K562 (cell line): ENCODE data around the gene PDZD8.

Experiments used
- ARNT ChIP-seq, 2 experiments: fragments of 450-650 bp; IDR thresholded peaks; 2 replicates each; pipeline ENCODE4 v1.6.1; 2016; ENCODE audit warnings: mild to moderate bottlenecking in 1 of 2
- EZH2 ChIP-seq: IDR thresholded peaks from 2 replicates; pipeline ENCODE4 v1.6.1; 2012; ENCODE audit warnings: low read depth, mild to moderate bottlenecking, inconsistent platforms, low read length, borderline replicate concordance
- GATA2 ChIP-seq: sonication (generic); formaldehyde crosslinking; IDR thresholded peaks from 2 replicates; pipeline ENCODE4 v1.4.0; 2020; ENCODE audit warnings: mild to moderate bottlenecking, missing genetic modification reagents
- MYBL2 ChIP-seq, 2 experiments: fragments of 450-650 bp in 1 of 2; sonication (generic) in 1 of 2; formaldehyde crosslinking in 1 of 2; IDR thresholded peaks; 2 replicates each; pipeline versions ENCODE4 v1.6.1 to v1.8.1; 2017 to 2022; ENCODE audit warnings: borderline replicate concordance in 1 of 2, inconsistent platforms in 1 of 2, low read depth in 1 of 2, mild to moderate bottlenecking in 1 of 2, missing genetic modification reagents in 1 of 2, moderate library complexity in 1 of 2
- POLR2A ChIP-seq: fragments of 450-650 bp; conservative IDR thresholded peaks from 2 replicates; pipeline ENCODE4 v1.6.1; 2016
- SAFB2 ChIP-seq: fragments of 200-400 bp; formaldehyde crosslinking; IDR thresholded peaks from 2 replicates; pipeline ENCODE4 v1.6.1; 2018; ENCODE audit warnings: borderline replicate concordance, low read length, low read depth, moderate library complexity; ENCODE audit not compliant: severe bottlenecking
- TARDBP ChIP-seq: fragments of 450-650 bp; IDR thresholded peaks from 2 replicates; pipeline ENCODE4 v1.6.1; 2016
- ZBTB7A ChIP-seq: IDR thresholded peaks from 2 replicates; pipeline ENCODE4 v1.6.1; 2011; ENCODE audit warnings: low read depth, mild to moderate bottlenecking, low read length, moderate library complexity, borderline replicate concordance; ENCODE audit not compliant: control insufficient read depth
- ZNF282 ChIP-seq: sonication (generic); formaldehyde crosslinking; IDR thresholded peaks from 2 replicates; pipeline ENCODE4 v1.8.1; 2023; ENCODE audit warnings: missing genetic modification reagents
- TF ChIP-seq, protein P1 (sequence below), 3 experiments: IDR thresholded peaks in 2 of 3; conservative IDR thresholded peaks in 1 of 3; 2 replicates each; pipeline ENCODE4 v1.5.1; 2011 to 2012; ENCODE audit warnings: low read length in 3 of 3, mild to moderate bottlenecking in 3 of 3, control low read depth in 2 of 3, improper control_type of control experiment in 1 of 3, inconsistent platforms in 1 of 3, low read depth in 1 of 3, mixed read lengths in 1 of 3, moderate library complexity in 1 of 3; ENCODE audit not compliant: insufficient read depth in 2 of 3
- TF ChIP-seq, protein P2 (sequence below): sonication (generic); formaldehyde crosslinking; IDR thresholded peaks from 2 replicates; pipeline ENCODE4 v1.8.1; 2023; ENCODE audit warnings: mild to moderate bottlenecking, missing genetic modification reagents

DNA sequence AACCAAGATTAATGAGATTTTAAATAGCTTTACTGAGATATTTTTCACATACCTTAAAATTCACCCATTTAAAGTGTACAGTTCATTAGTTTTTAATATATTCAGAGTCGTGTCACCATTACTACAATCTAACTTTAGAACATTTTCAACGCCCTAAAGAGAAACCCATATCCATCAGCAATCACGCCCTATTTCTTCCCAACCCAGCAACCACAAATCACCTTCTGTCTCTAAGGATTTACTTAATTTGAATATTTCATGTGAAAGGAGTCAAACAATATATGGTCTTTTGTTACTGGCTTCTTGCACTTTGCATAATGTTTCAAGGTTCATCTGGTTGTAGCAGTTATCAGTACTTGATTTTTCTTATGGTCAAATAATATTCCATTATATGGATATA, 25.1 kb upstream of the PDZD8 start:
- TF ChIP-seq ZNF282 (CRISPR knock-in tag) (no peak), EZH2 (no peak), GATA2 (CRISPR knock-in tag) (no peak), POLR2A (no peak), MYBL2 (IDR thresholded peaks at IDR 0.05; ENCODE audit: low read depth) (no peak), MYBL2 (CRISPR knock-in tag; IDR thresholded peaks at IDR 0.05; ENCODE audit: borderline replicate concordance) (no peak), ARNT (IDR thresholded peaks at IDR 0.05) (no peak), ZBTB7A (no peak), SAFB2 (no peak), TARDBP (no peak)
- TF ChIP-seq, protein P1, sequence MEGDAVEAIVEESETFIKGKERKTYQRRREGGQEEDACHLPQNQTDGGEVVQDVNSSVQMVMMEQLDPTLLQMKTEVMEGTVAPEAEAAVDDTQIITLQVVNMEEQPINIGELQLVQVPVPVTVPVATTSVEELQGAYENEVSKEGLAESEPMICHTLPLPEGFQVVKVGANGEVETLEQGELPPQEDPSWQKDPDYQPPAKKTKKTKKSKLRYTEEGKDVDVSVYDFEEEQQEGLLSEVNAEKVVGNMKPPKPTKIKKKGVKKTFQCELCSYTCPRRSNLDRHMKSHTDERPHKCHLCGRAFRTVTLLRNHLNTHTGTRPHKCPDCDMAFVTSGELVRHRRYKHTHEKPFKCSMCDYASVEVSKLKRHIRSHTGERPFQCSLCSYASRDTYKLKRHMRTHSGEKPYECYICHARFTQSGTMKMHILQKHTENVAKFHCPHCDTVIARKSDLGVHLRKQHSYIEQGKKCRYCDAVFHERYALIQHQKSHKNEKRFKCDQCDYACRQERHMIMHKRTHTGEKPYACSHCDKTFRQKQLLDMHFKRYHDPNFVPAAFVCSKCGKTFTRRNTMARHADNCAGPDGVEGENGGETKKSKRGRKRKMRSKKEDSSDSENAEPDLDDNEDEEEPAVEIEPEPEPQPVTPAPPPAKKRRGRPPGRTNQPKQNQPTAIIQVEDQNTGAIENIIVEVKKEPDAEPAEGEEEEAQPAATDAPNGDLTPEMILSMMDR (IDR thresholded peaks at IDR 0.05 in 2 of 3, conservative IDR thresholded peaks at IDR 0.05 in 1 of 3; ENCODE audit: insufficient read depth in 2 of 3, low read depth in 1 of 3, low read length in 3 of 3): no peak
- TF ChIP-seq, protein P2, sequence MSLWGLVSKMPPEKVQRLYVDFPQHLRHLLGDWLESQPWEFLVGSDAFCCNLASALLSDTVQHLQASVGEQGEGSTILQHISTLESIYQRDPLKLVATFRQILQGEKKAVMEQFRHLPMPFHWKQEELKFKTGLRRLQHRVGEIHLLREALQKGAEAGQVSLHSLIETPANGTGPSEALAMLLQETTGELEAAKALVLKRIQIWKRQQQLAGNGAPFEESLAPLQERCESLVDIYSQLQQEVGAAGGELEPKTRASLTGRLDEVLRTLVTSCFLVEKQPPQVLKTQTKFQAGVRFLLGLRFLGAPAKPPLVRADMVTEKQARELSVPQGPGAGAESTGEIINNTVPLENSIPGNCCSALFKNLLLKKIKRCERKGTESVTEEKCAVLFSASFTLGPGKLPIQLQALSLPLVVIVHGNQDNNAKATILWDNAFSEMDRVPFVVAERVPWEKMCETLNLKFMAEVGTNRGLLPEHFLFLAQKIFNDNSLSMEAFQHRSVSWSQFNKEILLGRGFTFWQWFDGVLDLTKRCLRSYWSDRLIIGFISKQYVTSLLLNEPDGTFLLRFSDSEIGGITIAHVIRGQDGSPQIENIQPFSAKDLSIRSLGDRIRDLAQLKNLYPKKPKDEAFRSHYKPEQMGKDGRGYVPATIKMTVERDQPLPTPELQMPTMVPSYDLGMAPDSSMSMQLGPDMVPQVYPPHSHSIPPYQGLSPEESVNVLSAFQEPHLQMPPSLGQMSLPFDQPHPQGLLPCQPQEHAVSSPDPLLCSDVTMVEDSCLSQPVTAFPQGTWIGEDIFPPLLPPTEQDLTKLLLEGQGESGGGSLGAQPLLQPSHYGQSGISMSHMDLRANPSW (CRISPR knock-in tag): no peak
